ENCODE measurements around the gene SLC5A9. TPM values are rescaled to one million over a fixed set of nuclear protein-coding genes. Genes with fewer than 3 reads are reported as not detected.

The SLC5A9 gene
- total RNA-seq, 1 experiment from 2014 or later, result not detected

- DNase-seq, result no peak
- no peaks in the 10 kb centered on the region for H3K36me3 Mint-ChIP-seq (ENCODE audit: insufficient read depth in 1 of 3, low read depth in 3 of 3)
- no peak overlapping the region for H3K4me3 Mint-ChIP-seq
- H2AFZ ChIP-seq (ENCODE audit: low read length), result no peak overlapping the region
- no peak overlapping the region for H3K4ac ChIP-seq (ENCODE audit: low read depth, low read length)
- no peak overlapping the region for H3K9ac ChIP-seq (ENCODE audit: extremely low read depth, insufficient read length, low read length)
- H3K79me2 ChIP-seq (ENCODE audit: insufficient read depth, low read length), result no peaks in the 10 kb centered on the region
- no peaks in the 10 kb centered on the region for H3K9me3 ChIP-seq (ENCODE audit: control insufficient read depth, low read depth, low read length)
- no peaks in the 10 kb centered on the region for H3K27me3 ChIP-seq (ENCODE audit: insufficient read depth, low read length)
- H2BK12ac ChIP-seq (ENCODE audit: insufficient read length, low read depth, low read length), result no peak overlapping the region
- H2AK5ac ChIP-seq (ENCODE audit: insufficient read length, low read length), result no peak overlapping the region
- no CpG with 5 or more reads among the region's 2 CpGs for WGBS (ENCODE audit: extremely low coverage, insufficient read length, low lambda C conversion rate)
- no peak overlapping the region for H3K56ac ChIP-seq (ENCODE audit: insufficient read length, low read depth, low read length)
- H3K14ac ChIP-seq (ENCODE audit: insufficient read depth, low read length), result no peak overlapping the region
- no peaks in the 10 kb centered on the region for H3K79me1 ChIP-seq (ENCODE audit: insufficient read depth, low read depth, low read length, poor library complexity, severe bottlenecking)
- peaks cover 2% of the 10 kb centered on the region in 2 experiments; a peak in 1 of 4 replicates for H3K4me1 Mint-ChIP-seq
- no peak overlapping the region for H4K91ac ChIP-seq (ENCODE audit: insufficient read length, low read depth, low read length)
- no peak overlapping the region for H3K4me2 ChIP-seq (ENCODE audit: insufficient read depth, insufficient read length, low read length)
- no peak overlapping the region for H3K23ac ChIP-seq (ENCODE audit: insufficient read length, low read depth, low read length)
- H3K27ac ChIP-seq (ENCODE audit: insufficient read length, low read depth, low read length), result no peak overlapping the region
- no peak overlapping the region for H2BK120ac ChIP-seq (ENCODE audit: low read depth, low read length, poor library complexity, severe bottlenecking)
- H4K8ac ChIP-seq (replicated peaks; ENCODE audit: insufficient read length, low read depth, low read length), result no peak overlapping the region
- TF ChIP-seq, protein P1, sequence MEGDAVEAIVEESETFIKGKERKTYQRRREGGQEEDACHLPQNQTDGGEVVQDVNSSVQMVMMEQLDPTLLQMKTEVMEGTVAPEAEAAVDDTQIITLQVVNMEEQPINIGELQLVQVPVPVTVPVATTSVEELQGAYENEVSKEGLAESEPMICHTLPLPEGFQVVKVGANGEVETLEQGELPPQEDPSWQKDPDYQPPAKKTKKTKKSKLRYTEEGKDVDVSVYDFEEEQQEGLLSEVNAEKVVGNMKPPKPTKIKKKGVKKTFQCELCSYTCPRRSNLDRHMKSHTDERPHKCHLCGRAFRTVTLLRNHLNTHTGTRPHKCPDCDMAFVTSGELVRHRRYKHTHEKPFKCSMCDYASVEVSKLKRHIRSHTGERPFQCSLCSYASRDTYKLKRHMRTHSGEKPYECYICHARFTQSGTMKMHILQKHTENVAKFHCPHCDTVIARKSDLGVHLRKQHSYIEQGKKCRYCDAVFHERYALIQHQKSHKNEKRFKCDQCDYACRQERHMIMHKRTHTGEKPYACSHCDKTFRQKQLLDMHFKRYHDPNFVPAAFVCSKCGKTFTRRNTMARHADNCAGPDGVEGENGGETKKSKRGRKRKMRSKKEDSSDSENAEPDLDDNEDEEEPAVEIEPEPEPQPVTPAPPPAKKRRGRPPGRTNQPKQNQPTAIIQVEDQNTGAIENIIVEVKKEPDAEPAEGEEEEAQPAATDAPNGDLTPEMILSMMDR (conservative IDR thresholded peaks at IDR 0.05), result no peak
- no peaks in the 10 kb centered on the region for H4K20me1 ChIP-seq (ENCODE audit: control insufficient read depth, insufficient read depth, insufficient read length)
- no peak overlapping the region for H3T11ph ChIP-seq (ENCODE audit: low read length)
- H3K4me1 ChIP-seq (ENCODE audit: insufficient read depth, low read length), result no peaks in the 10 kb centered on the region
- H2BK20ac ChIP-seq (ENCODE audit: low read depth, low read length, poor library complexity, severe bottlenecking), result no peak overlapping the region
- H3K18ac ChIP-seq (ENCODE audit: insufficient read length, low read depth, low read length), result no peak overlapping the region
- peaks cover 2% of the 10 kb centered on the region; the same call in 1 of the 2 replicates for H3K27me3 Mint-ChIP-seq (ENCODE audit: low read depth)
- no peak overlapping the region for H2BK5ac ChIP-seq (ENCODE audit: insufficient read length, low read length)
- no peak overlapping the region for H4K5ac ChIP-seq (ENCODE audit: insufficient read length, low read depth, low read length)
- no peak overlapping the region for H2BK15ac ChIP-seq (ENCODE audit: low read depth, low read length)
- H3K9me3 Mint-ChIP-seq, result no peaks in the 10 kb centered on the region
- H3K27ac Mint-ChIP-seq, result no peak overlapping the region
- H3K23me2 ChIP-seq (ENCODE audit: insufficient read length, low read depth, low read length, poor library complexity, severe bottlenecking), result no peaks in the 10 kb centered on the region
These were observed 28.8 kb downstream of the SLC5A9 start for GRCh38 chr1:48251323-48251722.

Measured in H9 (cell line).